ENCODE measurements around the gene TOLLIP.

Gene TOLLIP

DNA sequence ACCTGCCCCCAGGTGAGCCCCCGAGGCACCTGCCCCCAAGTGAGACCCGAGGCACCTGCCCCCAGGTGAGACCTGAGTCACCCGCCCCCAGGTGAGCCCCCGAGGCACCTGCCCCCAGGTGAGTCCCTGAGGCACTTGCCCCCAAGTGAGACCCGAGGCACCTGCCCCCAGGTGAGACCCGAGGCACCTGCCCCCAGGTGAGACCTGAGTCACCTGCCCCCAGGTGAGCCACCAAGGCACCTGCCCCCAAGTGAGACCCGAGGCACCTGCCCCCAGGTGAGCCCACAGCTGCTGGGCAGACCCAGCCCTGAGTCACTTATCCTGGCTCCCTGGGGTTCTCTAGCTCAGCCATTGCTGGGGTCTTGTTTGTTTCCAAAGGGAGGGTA, 50.4 kb downstream of the TOLLIP start:
- H3K4me3 ChIP-seq (ENCODE audit: low read depth, low read length), result no peak overlapping the region
- DNase-seq (ENCODE audit: low read depth), result no peak
- TF ChIP-seq MYC (IDR thresholded peaks at IDR 0.05; ENCODE audit: low read depth, low read length), result no peak
- TF ChIP-seq POLR2A (IDR thresholded peaks at IDR 0.05; ENCODE audit: extremely low read depth, insufficient read length), result no peak
- TF ChIP-seq CTCF (IDR thresholded peaks at IDR 0.05; ENCODE audit: low read depth, low read length), result no peak
- no peak for TF ChIP-seq MAX (IDR thresholded peaks at IDR 0.05; ENCODE audit: low read depth, low read length)

DNA sequence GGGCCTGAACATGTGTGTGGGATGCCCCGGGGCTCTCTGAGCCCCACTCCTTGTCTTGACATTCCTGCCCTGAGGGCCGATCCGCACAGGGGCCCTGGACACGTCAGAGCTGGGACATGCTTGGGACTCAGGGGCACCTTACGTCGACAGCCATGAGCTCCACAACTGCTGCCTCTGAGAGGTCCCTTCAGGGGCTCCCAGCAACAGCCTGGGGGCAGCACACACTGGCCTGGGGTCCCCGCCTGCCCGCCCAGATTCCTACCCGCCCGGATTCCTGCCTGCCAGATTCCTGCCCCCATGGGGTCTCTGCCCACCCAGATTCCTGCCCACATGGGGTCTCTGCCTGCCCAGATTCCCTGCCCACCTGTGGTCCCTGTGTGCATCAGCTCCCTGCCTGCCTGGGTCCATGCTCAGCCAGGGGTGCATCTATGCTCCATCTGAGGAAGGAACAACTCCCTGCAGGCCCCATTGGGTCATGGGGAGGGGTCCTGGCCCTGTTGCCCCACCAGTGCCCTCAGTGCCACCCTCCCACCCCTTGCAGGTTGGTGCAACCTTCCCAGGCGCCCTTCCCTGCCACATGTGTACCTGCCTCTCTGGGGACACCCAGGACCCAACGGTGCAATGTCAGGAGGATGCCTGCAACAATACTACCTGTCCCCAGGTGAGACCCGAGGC, 50.9 kb downstream of the TOLLIP start:
- TF ChIP-seq POLR2A (IDR thresholded peaks at IDR 0.05; ENCODE audit: extremely low read depth, insufficient read length) (no peak), CTCF (IDR thresholded peaks at IDR 0.05; ENCODE audit: low read depth, low read length) (no peak), MYC (IDR thresholded peaks at IDR 0.05; ENCODE audit: low read depth, low read length) (no peak), MAX (IDR thresholded peaks at IDR 0.05; ENCODE audit: low read depth, low read length) (no peak)
- DNase-seq (ENCODE audit: low read depth), result no peak
- H3K4me3 ChIP-seq (ENCODE audit: low read depth, low read length), result no peak overlapping the region

- TF ChIP-seq MAX (IDR thresholded peaks at IDR 0.05; ENCODE audit: low read depth, low read length), result no peak
- no peak for TF ChIP-seq MYC (IDR thresholded peaks at IDR 0.05; ENCODE audit: low read depth, low read length)
- TF ChIP-seq POLR2A (IDR thresholded peaks at IDR 0.05; ENCODE audit: extremely low read depth, insufficient read length), result no peak
- TF ChIP-seq CTCF (IDR thresholded peaks at IDR 0.05; ENCODE audit: low read depth, low read length), result no peak
- H3K4me3 ChIP-seq (ENCODE audit: low read depth, low read length), result no peak overlapping the region
- no peak for DNase-seq (ENCODE audit: low read depth)
Observed at GRCh38 chr11:1257916-1258315, 51.5 kb downstream of the TOLLIP start.

GRCh38 chr11:1257366-1257765, 52.1 kb downstream of the TOLLIP start:
- no peak for TF ChIP-seq MAX (IDR thresholded peaks at IDR 0.05; ENCODE audit: low read depth, low read length)

GRCh38 chr11:1256257-1257045, 53.0 kb downstream of the TOLLIP start:
- DNase-seq (ENCODE audit: low read depth), result no peak
- H3K4me3 ChIP-seq (ENCODE audit: low read depth, low read length), result no peak overlapping the region
- TF ChIP-seq MYC (IDR thresholded peaks at IDR 0.05; ENCODE audit: low read depth, low read length), result no peak
- TF ChIP-seq CTCF (IDR thresholded peaks at IDR 0.05; ENCODE audit: low read depth, low read length), result no peak
- TF ChIP-seq POLR2A (IDR thresholded peaks at IDR 0.05; ENCODE audit: extremely low read depth, insufficient read length), result no peak
- TF ChIP-seq MAX (IDR thresholded peaks at IDR 0.05; ENCODE audit: low read depth, low read length), result no peak

More at GRCh38 chr11:1257366-1257765, 52.1 kb downstream of the TOLLIP start:
- no peak for DNase-seq (ENCODE audit: low read depth)
- H3K4me3 ChIP-seq (ENCODE audit: low read depth, low read length), result no peak overlapping the region

DNA sequence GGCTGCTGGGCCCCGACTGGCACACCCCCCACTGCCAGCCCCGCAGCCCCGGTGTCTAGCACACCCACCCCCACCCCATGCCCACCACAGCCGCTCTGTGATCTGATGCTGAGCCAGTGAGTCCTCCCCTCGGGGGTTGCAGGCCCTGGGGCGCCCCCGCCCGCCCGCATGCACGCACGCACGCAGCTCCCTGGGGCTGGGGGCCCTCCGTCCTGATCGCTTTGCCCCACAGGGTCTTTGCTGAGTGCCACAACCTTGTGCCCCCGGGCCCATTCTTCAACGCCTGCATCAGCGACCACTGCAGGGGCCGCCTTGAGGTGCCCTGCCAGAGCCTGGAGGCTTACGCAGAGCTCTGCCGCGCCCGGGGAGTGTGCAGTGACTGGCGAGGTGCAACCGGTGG, 54.3 kb downstream of the TOLLIP start:
- TF ChIP-seq POLR2A (IDR thresholded peaks at IDR 0.05; ENCODE audit: extremely low read depth, insufficient read length) (no peak), CTCF (IDR thresholded peaks at IDR 0.05; ENCODE audit: low read depth, low read length) (no peak), MAX (IDR thresholded peaks at IDR 0.05; ENCODE audit: low read depth, low read length) (no peak), MYC (IDR thresholded peaks at IDR 0.05; ENCODE audit: low read depth, low read length) (no peak)
- DNase-seq (ENCODE audit: low read depth), result no peak
- no peak overlapping the region for H3K4me3 ChIP-seq (ENCODE audit: low read depth, low read length)
